ENCODE results near the gene ADAM11.

Gene ADAM11

GRCh38 chr17:44757918-44758413 lies 822 bp upstream of the ADAM11 start:
- DNase-seq (ENCODE audit: low spot score): no peak

- no peak for DNase-seq (ENCODE audit: low spot score)
Observed at GRCh38 chr17:44759086-44759915, 513 bp downstream of the ADAM11 start.

GRCh38 chr17:44759916-44760243 lies 1.1 kb downstream of the ADAM11 start:
- DNase-seq (ENCODE audit: low spot score): no peak

GRCh38 chr17:44760474-44761308 lies 1.9 kb downstream of the ADAM11 start:
- DNase-seq (ENCODE audit: low spot score): no peak

- no peak for DNase-seq (ENCODE audit: low spot score)
Observed at GRCh38 chr17:44761932-44762810, 3.4 kb downstream of the ADAM11 start.

- no peak for DNase-seq (ENCODE audit: low spot score)
Observed at GRCh38 chr17:44763170-44763569, 4.4 kb downstream of the ADAM11 start.

- no peak for DNase-seq (ENCODE audit: low spot score)
Observed at GRCh38 chr17:44765965-44766364, 7.2 kb downstream of the ADAM11 start.

- no peak for DNase-seq (ENCODE audit: low spot score)
Observed at GRCh38 chr17:44766409-44767038, 7.7 kb downstream of the ADAM11 start.

- no peak for DNase-seq (ENCODE audit: low spot score)
Observed at GRCh38 chr17:44767493-44767892, 8.7 kb downstream of the ADAM11 start.

GRCh38 chr17:44768505-44769142 lies 9.8 kb downstream of the ADAM11 start:
- no peak for DNase-seq (ENCODE audit: low spot score)

GRCh38 chr17:44769230-44769629 lies 10.4 kb downstream of the ADAM11 start:
- no peak for DNase-seq (ENCODE audit: low spot score)

- no peak for DNase-seq (ENCODE audit: low spot score)
Observed at GRCh38 chr17:44769647-44770084, 10.9 kb downstream of the ADAM11 start.

- no peak for DNase-seq (ENCODE audit: low spot score)
Observed at GRCh38 chr17:44770166-44770925, 11.6 kb downstream of the ADAM11 start.

- DNase-seq (ENCODE audit: low spot score): no peak
Observed at GRCh38 chr17:44772308-44773045, 13.7 kb downstream of the ADAM11 start.

GRCh38 chr17:44773140-44773539 lies 14.4 kb downstream of the ADAM11 start:
- DNase-seq (ENCODE audit: low spot score): no peak

GRCh38 chr17:44774271-44775135 lies 15.7 kb downstream of the ADAM11 start:
- DNase-seq (ENCODE audit: low spot score): peak; percentile 79

GRCh38 chr17:44775136-44775837 lies 16.5 kb downstream of the ADAM11 start:
- DNase-seq (ENCODE audit: low spot score): peak; percentile 95

Measured in kidney capillary endothelial cell (primary cell).